ENCODE data around the gene SLIT3.

The SLIT3 gene

DNA sequence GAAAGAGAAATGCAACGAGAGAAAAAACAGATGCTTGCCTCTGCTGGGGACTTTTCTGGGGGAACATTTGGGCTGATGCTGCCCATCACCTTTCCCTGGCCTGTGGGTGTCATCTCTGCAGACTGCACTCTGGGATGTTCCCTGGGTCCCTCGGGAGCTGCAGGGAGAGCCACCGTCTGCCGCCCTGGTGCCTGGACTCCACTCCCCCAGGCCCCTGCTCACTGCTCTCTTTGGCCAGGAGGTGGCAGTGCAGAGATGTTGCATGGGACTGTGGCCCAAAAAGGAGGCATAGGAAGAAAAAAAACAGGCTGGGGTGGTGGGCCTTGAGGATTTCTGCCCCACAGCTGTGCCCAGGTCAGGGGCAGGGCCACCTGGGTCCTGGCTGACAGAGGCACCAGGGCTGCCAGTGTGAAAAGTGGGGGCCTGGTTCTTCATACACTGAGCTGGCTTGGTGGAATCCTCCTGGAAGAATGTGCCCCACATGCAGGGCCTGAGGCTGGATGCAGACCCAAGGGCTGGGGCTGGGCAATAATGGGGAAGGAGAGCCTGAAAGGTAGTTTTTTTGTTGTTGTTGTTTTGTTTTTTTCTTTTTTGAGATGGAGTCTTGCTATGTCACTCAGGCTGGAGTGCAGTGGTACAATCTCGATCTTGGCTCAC lies 353.6 kb downstream of the SLIT3 start:
- DNase-seq, result no peak

DNA sequence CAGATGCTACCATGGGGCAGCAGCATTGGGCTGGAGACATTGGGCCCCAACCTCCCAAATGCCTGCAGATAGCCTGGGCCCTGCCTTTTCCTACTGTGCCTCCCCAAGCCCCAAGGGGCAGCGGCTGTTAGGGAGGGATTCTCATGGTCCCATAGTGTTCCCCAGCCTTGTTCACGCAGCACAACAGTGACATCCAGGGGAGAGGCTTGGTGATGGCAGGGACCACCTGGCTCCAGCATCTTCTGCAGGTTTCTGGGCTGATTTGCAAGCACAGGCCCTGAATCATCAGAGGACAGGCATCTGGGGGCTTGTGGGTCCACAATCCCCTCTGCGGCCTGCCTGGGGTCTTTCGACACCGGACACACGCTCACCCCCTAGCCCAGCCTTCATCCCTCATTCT lies 354.6 kb downstream of the SLIT3 start:
- no peak for DNase-seq

DNA sequence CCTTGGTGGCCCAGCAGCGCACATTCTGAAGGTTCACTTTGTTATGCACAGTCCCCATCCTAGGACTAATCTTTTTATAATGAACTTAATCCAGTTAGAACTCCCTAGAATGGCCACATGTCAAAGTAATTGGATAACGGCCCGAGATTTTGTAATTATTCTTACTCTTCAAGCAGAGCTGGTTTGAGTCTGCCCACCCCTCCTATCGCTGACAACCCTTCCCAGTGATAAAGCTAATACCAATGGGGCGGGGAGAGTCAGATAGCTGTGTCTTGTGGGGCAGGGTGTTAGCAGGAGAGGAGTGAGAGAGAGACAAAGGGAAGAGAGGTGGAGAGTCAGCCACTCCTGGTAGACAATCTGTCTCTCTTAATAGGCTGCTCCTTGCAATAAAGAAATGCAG lies 356.9 kb downstream of the SLIT3 start:
- DNase-seq, result no peak

DNA sequence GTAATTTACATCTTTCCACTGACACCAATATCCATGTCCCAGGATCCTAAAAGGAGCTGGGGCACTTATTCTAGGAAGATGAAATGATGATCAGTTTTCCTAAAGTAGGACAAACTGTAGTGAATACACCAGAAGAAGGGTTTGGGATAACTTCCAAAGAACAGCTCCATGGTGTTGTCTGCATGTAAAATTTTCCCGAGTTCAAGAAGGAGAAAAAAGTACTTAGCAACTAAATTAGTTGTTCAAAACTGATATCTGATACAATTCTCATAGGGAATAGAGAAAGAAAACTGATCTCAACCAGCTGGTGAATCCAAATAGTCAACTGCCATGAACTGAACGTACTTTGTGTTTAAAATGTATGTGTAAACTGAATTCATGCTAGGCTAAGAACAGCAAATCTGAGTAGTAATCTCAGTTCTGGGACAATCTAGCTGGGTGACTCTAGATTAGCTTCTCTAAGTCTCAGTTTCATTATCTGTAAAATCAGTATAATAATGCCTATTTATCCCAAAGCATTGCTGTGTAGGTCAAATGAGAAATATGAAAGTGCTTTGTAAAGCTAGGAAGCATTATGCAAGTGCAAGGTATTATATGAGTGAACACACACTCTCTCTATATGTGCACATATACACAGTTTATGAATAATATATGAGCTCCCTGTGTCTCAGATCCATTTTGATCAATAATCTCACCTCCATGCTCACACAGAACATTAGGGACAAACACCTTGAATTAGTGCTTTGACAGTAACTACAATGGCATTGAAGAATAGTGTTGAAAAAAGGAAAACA lies 357.7 kb downstream of the SLIT3 start:
- DNase-seq, result no peak

DNA sequence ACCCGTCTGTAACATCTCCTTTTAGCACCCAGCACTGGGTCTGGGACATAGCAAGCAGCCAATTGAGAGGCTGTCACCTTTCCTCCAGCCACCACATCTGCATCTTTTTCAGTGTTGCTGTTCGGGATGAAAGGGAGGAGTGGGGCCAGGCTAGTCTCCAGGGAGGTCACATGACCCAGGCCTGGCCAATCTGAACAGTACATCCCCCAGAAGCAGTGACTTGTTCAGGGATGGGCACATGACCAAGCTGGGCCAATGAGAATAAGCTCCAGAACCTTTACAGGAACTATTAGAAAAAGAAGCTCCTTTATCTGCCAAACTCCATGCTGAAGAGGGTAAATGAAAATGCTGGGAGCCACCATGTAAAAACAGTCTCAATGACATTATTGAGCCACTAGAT lies 359.0 kb downstream of the SLIT3 start:
- no peak for DNase-seq

DNA sequence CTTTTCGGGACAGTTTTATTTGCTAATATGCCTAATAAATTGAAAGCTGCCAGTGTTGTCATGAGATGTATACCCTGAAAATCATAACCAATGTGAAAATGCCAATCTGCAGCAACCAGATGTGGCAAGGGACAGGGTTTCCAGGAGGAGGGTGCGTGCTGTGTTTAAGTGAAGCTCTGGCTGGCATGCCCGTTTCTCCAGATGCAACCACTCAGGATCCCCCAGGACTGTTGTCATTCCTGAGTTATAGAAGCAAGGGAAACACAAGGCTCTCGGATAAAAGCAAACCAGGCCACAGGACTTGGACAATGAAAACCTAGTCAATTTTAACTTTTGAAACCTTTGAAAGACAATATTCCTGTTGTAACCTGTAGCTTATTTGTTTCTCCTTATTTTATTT lies 360.2 kb downstream of the SLIT3 start:
- DNase-seq, result no peak

DNA sequence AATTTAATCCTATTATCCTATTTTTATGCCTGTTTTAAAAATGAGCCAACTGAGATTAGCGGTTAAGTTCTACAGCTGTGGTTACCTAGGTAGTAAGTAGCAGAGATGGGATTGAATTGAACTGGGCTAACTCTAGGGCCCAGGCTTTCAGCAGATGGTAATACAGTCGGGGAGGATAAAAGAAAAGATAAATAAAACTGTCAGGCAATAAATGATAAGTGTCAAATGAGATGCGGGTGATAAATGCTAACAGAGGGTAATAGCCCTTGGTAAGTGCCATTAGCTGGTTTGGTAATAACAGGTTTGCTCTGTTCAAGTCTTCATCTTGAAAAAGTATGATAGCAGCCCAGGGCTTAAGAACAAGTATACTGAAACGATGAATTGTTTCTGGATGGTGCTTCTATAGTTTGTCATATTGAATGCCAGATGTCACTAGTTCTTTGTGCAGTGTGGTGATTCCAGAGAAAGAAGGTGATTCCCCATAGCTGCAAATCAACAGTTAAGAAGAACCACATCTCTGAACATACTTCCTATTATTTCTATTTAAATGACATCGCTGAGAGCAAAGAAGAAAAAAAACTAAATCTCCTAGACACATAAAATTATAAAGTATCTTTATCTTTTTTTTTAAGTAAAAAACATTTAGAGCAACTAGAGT lies 360.9 kb downstream of the SLIT3 start:
- DNase-seq, result no peak

DNA sequence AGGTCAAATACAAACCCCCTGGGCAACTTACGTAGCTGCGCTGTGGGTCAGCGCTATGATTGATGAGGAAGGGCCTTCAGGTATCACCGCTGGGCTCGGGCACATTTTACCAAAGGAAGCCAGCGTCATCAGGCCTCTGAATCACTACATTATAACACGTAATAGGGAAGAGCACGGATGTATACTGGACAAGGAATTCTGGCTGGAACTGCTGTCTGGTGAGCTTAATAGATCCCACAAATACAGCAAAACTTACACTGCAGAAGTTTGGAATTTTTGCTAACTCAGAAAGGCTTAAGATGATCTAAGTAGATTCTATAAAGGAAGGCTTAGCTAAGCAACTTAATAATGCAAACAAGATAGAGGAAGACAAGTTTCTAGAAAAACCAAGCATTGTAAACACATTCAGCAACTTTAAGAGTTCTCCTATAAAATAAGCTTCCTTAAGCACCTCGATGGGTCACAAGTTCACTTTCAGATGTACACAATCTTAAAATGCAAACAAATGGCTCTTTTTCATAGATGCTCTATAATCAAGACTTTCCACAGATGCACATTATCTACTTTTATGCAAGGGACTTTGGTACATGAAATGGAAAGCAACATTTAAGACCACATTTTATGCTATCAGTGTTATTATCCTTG lies 361.7 kb downstream of the SLIT3 start:
- no peak for DNase-seq

DNA sequence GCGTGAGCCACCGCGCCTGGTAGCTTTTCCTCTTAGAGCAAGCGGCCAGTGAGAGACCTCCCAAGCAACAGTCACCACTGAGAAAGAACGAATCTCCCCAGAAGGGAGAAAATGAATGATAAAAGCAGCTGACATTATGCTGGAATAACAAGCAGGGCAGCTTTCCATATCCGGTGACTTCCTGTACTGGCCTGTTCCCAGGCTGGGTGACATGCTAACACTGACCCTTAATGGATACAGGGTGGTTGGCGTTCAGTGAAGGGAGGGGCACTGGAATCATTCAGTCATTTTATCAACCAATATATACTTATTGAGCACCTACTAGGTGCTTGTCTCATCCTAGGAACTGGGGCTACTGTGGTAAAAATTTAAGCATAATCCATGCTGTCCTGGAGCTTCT lies 364.4 kb downstream of the SLIT3 start:
- no peak for DNase-seq

DNA sequence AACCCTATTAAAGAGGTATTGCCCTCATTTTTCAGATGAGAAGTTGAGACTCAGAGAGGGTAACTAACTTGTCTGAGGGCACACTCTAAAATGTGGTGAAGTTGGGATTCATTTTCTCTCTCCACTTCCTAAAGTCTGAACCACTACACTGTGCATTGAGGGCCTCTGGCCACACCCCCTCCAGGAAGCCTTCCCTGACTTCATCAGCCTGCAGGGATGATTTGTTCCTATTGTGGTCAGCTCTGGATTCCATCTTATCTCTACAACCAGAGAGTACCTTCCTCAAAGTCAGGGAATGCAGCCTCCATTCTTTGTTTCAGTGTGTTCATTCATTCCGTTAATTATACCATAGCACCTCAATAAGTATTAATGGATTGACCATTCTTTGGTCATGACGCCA lies 365.8 kb downstream of the SLIT3 start:
- no peak for DNase-seq

DNA sequence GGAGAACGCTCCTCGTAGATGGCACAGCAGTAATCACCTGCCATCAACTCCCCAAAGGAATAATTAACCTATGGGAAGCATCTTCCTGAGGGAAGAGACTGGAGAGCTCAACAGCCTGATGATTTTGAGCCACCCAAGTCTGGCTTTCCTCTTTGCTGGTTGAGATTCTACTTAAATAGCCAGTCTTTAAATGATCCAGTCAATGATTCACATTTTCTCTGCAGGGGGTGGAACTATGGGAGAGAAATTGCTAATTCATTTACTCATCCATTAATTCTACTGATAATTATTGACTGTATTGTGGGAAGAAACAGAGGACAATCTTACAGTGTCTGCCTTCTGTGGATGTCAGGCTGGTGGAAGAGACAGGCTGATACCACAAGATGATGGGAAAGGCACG lies 366.8 kb downstream of the SLIT3 start:
- no peak for DNase-seq

DNA sequence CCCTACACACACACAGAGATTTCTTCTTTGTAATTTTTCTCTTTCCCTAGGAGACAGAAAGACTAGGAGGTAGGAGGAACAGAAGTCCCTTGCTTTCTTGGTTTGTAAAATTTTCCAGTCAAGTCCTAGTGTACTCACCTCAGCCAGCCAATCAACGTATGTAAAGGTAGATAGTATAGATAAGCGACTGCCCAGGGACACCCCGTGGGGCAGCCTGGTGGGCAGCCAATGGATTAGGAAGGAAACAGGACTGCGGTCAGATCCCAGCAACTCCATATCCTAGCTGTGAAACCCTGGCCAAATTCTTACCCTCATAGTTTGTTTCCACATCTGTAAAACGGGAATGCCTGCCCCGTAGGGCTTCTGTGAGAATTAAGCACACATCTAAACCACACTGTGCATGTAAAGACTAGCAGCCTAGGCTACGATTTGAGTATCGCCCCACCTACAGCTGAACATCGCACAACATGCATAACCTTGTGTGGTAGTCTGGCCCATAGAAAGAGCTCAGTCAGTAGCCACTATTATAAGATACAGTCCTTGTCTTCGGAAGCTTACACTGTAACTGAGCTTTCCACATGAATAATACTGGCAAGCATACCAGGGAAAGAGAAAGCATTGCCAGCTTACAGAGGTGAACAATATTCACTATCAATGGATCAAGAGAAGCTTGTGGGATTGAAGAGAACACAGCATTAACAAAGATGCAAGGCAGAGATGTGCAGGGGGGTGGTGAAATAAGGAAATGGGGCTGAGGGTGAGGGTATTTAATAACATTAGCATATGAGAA lies 368.3 kb downstream of the SLIT3 start:
- DNase-seq, result no peak

DNA sequence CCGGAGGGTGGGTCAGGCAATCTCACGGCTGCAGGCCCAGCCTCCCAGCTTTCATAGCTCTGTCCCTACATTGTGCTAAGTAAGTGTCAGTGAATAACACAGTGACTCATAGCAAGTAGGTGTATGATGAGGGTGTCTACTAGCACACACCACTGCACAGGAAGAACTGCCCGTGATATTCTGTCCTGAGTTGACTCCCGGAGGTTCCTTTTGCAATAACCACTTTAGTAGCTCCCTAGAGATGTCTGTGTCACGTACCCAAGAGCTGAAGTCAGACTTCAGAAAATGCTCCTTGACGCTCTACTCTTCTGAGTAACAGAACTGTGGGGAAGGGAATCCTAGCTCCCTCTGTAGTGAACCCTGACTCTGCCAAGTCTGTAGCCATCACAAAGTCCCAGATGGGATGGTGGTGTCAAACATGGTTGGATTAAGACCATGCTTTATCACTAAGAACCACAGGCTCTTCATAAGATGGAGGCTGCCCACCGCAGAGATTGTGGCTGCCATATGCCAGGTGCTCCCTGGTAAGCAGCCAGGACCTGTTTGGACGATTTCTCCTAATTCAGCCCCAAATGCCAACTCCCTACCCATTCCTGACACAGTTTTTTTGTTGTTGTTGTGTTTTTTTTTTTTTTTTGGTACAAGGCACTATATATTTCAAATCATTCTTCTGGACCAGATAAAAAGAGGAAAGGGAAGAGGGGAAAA lies 369.1 kb downstream of the SLIT3 start:
- no peak for DNase-seq

DNA sequence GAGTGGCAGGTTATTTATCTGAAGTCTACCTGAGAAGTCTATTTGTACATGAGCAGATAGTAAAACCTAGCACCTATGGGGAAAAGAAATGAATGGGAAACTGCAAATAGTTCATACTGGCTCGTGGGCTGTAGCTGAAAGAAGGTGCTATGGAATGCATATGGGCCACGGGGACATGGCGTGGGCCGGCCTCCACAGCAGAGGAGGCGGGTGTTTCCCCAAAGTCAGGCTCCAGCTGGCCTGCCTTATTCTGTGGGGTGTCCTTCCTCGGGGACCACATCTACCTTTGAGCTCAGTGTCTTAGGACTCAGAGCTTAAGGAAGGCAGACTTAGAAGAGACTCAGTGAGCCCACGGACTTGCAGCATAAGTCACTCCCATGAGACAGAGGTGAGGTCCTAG lies 371.3 kb downstream of the SLIT3 start:
- no peak for DNase-seq

DNA sequence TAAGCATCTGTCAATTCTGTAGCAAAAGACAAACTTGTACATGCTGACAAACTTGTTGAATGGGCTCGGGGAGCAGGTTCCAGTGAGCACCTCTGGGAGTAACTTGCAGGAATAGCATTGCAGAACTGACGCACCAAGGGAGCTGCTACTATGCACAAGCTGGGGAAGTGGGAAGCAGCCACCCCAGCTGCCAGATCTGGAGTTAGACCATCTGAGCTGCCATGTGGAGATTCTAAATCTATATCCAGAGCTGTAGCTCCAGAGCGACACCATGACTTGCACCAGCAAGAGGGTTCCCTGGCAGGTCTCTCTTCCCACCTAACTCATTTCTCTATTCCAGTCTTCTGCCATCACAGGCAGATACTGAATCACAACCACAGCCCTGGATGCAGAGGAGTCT lies 375.8 kb downstream of the SLIT3 start:
- no peak for DNase-seq

DNA sequence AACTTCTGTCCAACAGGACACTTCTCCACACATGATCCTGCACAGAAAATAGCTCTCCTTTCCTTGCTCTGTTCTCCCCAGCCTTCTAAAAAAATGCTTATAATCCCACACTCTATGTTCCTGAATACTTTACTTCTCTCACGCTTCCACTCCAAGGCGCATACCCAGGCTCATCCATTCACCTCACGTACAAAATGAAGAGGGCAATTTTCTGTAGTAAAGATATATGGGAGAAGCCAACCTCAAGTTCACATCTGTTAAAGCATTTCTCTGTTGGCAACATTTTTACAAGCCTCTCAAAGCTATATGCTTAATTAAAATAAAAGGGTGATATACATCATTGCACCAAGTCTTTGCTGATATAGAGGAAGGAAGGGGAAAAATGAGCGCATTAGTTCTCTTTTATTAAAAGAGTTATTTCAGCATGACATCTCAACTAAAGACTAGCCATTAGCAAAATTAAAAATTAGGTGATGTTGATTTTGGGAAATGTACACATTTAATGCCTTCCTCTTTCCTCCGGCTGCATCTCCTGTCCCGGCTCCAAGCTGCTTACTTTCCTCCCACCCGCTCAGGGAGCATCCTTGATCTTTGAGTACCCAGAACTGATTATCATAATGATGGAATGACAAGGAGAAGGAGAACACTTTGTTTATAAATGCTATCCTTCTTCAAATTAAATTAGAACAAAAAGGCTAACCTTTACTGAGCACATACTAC lies 379.6 kb downstream of the SLIT3 start:
- DNase-seq, result no peak

DNA sequence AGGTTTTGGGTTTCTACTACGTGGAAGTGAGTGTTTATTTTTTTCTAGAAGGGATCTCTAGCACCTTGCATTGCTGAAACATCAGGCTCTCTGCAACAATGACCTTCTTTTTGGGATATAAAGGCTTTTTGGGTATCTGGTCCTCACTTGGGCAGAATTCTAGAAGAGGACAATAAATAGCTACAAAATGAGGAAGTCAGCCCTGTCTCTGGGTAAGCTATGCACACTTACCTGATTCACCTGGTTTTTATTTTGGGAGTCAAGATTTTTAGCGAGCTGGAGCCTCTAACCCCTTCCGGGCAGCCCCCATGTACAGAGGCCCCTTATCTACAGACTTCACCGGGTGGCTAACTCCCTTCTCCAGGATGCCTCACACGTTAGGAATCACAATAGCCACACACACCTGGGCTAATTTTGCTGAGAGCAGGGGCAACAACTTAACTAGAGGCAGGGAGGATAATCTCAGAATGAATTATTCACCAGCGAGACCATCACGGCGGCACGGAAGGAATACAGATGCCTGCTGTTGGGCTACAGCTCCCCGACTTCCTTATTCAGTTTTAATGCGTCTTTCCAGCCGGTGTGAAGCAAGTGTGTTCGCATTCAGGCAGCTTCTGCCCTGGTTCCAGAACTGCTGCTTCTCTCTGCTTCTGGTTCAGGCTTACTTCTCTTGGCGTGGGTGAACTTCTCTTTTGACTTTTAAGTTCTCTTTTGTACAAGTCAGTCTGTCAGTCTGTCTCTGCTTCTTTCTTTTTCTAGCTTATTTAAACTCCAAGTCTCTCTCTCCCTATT lies 380.7 kb downstream of the SLIT3 start:
- DNase-seq, result no peak

DNA sequence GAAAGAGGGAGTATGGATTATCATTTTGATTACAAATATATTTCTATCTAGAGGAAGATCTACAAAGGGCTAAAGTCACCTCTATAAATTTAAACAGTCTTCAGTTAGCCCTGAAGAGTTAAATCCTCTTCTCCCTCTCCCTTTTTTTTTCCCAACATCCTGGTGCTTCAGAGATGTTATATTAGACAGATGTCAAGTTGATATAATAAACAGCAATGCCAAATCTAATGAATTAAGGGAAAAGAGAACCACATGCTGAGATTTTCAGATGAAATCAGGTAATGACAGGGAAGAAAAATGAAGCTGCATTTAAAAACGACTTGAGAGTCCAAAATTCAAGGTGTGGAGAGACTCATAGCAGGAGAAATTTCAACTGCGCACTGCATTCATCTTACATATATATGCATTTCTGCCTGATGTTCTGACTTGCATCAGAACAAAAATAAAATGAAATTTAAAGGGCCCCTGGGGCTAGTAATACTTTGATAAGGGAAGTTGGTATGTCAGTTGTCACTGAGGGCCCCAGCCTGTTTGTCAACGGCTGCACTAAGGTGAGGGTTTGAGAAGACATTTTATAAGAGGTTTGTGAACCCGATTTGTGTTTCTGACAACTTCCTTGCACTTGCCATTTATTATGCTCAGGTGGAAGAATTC lies 382.9 kb downstream of the SLIT3 start:
- no peak for DNase-seq

DNA sequence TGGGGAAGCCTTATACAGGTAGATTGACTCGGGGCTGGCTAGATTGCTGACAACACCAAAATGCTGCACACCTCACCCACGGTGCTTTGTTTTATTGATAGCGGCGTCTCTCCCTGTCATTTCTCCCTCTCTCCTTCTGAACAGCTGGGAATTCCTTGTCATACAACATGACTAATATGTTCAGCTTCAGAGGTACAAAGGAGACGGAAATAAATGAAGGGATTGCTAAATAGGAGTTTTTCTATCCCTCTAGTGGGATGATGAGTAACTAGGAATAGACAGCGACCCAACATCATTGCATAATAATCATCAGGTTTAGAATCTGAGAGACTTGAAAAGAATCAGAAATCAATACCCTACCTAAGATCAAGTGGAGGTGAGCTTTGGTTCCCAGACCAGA lies 384.1 kb downstream of the SLIT3 start:
- DNase-seq, result no peak

DNA sequence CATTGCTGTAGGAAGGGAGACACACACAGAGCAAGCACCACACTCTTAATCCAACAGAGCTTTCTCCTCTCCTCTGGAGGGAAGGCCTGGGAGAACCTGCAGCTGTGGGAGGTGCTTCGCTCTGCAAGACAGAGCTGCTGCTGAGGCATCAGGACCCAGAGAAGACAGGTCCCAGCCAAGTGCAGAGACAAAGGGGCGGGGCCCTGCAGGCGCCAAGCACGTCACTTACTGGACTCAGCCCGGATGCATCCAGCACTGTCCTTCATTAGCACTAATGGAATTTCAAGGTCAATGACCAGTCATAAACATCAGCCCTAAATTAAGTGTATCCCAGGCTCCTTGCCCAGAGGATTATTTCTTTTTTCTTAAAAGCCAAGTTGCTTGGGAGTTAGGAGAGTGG lies 384.7 kb downstream of the SLIT3 start:
- no peak for DNase-seq

Data from NCI-H1417 treated with DMSO at 0.1 percent for 48 hours (cell line).